ENCODE measurements around the gene VARS2. TPM values are rescaled to one million over a fixed set of nuclear protein-coding genes. Genes with fewer than 3 reads are reported as not detected.

VARS2 gene
- total RNA-seq, 1 experiment from 2014 or later = 68.2 TPM

DNA sequence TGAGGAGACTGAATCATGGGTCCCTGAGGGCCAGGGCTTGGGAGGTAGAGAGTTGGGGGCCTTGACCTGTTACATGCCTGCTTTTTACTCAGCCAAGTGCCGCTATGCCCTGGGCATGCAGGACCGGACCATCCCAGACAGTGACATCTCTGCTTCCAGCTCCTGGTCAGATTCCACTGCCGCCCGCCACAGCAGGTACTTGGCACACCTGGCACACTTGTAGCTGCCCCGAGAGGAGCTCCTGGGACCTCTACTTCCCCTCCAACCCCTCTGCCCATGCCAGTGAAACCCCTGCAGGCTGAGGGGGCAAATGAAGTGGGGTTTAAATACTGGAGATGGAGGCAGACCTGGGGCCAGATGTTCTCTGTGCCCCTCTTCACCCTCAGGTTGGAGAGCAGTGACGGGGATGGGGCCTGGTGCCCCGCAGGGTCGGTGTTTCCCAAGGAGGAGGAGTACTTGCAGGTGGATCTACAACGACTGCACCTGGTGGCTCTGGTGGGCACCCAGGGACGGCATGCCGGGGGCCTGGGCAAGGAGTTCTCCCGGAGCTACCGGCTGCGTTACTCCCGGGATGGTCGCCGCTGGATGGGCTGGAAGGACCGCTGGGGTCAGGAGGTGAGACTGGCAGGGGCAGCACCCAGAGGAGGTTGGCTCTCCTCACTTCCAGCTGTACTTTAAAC is 25.1 kb upstream of the VARS2 start:
- peak overlapping the region in 1 of 3 experiments; percentile 81; a peak in 1 of 7 replicates for H3K27ac Mint-ChIP-seq
- H3K56ac ChIP-seq (ENCODE audit: insufficient read length, low read depth, low read length) = no peak overlapping the region
- no peaks in the 10 kb centered on the region for H3K27me3 ChIP-seq (ENCODE audit: insufficient read depth, low read length)
- no peak overlapping the region for H2BK120ac ChIP-seq (ENCODE audit: low read depth, low read length, poor library complexity, severe bottlenecking)
- no peak overlapping the region for H2AK5ac ChIP-seq (ENCODE audit: insufficient read length, low read length)
- no peak overlapping the region for H2BK20ac ChIP-seq (ENCODE audit: low read depth, low read length, poor library complexity, severe bottlenecking)
- no peaks in the 10 kb centered on the region; the same call in 1 of the 2 replicates for H3K27me3 Mint-ChIP-seq (ENCODE audit: low read depth)
- no peak overlapping the region for H3K18ac ChIP-seq (ENCODE audit: insufficient read length, low read depth, low read length)
- no peak overlapping the region for H3K4ac ChIP-seq (ENCODE audit: low read depth, low read length)
- no peak for TF ChIP-seq CTCF (conservative IDR thresholded peaks at IDR 0.05)
- H2BK15ac ChIP-seq (ENCODE audit: low read depth, low read length) = no peak overlapping the region
- H3K4me1 ChIP-seq (ENCODE audit: insufficient read depth, low read length) = peaks cover 4% of the 10 kb centered on the region; the same call in 1 of the 2 replicates
- 0 out of 5 replicates have a peak overlapping the region, but pooled peaks of 1 of the 2 experiments have one; percentile 27 for H3K4me3 Mint-ChIP-seq
- H4K20me1 ChIP-seq (ENCODE audit: control insufficient read depth, insufficient read depth, insufficient read length) = no peaks in the 10 kb centered on the region
- no CpG with 5 or more reads among the region's 18 CpGs for WGBS (ENCODE audit: extremely low coverage, insufficient read length, low lambda C conversion rate)
- no peak overlapping the region for H3K27ac ChIP-seq (ENCODE audit: insufficient read length, low read depth, low read length)
- H2AFZ ChIP-seq (ENCODE audit: low read length) = no peak overlapping the region
- H3K36me3 Mint-ChIP-seq (ENCODE audit: insufficient read depth in 1 of 3, low read depth in 3 of 3) = peaks cover 26 to 64% (median 60%) of the 10 kb centered on the region in 3 experiments; a peak in 6 of 7 replicates
- peaks cover 51 to 55% of the 10 kb centered on the region in 2 experiments for H3K4me1 Mint-ChIP-seq
- H3K9me3 Mint-ChIP-seq = no peaks in the 10 kb centered on the region
- peaks cover 7% of the 10 kb centered on the region for H3K79me1 ChIP-seq (ENCODE audit: insufficient read depth, low read depth, low read length, poor library complexity, severe bottlenecking)
- no peak overlapping the region for H3K14ac ChIP-seq (ENCODE audit: insufficient read depth, low read length)
- H3K9ac ChIP-seq (ENCODE audit: extremely low read depth, insufficient read length, low read length) = no peak overlapping the region
- H3K23me2 ChIP-seq (ENCODE audit: insufficient read length, low read depth, low read length, poor library complexity, severe bottlenecking) = peaks cover 9% of the 10 kb centered on the region
- H2BK5ac ChIP-seq (ENCODE audit: insufficient read length, low read length) = no peak overlapping the region
- no peaks in the 10 kb centered on the region for H3K9me3 ChIP-seq (ENCODE audit: control insufficient read depth, low read depth, low read length)
- no peak overlapping the region for H3K4me2 ChIP-seq (ENCODE audit: insufficient read depth, insufficient read length, low read length)
- H2BK12ac ChIP-seq (ENCODE audit: insufficient read length, low read depth, low read length) = no peak overlapping the region
- H4K91ac ChIP-seq (ENCODE audit: insufficient read length, low read depth, low read length) = no peak overlapping the region
- H4K5ac ChIP-seq (ENCODE audit: insufficient read length, low read depth, low read length) = no peak overlapping the region
- no peak overlapping the region for H3T11ph ChIP-seq (ENCODE audit: low read length)
- DNase-seq = peak; percentile 16
- peaks cover 16% of the 10 kb centered on the region; the same call in 1 of the 2 replicates for H3K79me2 ChIP-seq (ENCODE audit: insufficient read depth, low read length)
- H4K8ac ChIP-seq (replicated peaks; ENCODE audit: insufficient read length, low read depth, low read length) = no peak overlapping the region
- H3K23ac ChIP-seq (ENCODE audit: insufficient read length, low read depth, low read length) = no peak overlapping the region
